Left ventricle myocardium inferior (tissue), 1 donor: Measurements from ENCODE around the gene ANKRD44. TPM values are rescaled to one million over a fixed set of nuclear protein-coding genes. Genes with fewer than 3 reads are reported as not detected.
"Not testable (repeated sequence)": the region's sequence is repeated elsewhere in the genome, so short reads cannot be mapped to it uniquely, and the experiment has no call there.

Experiments used
- DNase-seq: peaks from one replicate; pipeline ENCODE4 v3.0.0-alpha.2; 2020
- H3K27ac ChIP-seq: fragments of 200-600 bp; replicated peaks from 2 replicates; pipeline ENCODE4 v1.8.0; 2021
- H3K27me3 ChIP-seq: fragments of 200-600 bp; 2 replicates; pipeline ENCODE4 v1.8.0; 2021; ENCODE audit warnings: low read depth
- H3K36me3 ChIP-seq: fragments of 200-600 bp; 2 replicates; pipeline ENCODE4 v1.8.0; 2021
- H3K4me1 ChIP-seq: fragments of 200-600 bp; 2 replicates; pipeline ENCODE4 v1.8.0; 2021
- H3K4me3 ChIP-seq: fragments of 200-600 bp; 2 replicates; pipeline ENCODE4 v1.8.0; 2021; ENCODE audit warnings: mild to moderate bottlenecking, moderate library complexity
- H3K9me3 ChIP-seq: fragments of 200-600 bp; replicated peaks from 2 replicates; pipeline ENCODE4 v1.8.0; 2021
- intact Hi-C: fragments of 100-400 bp; cut with micrococcal nuclease; formaldehyde crosslinking; loops from one replicate; pipeline ENCODE4 v1.11.0; 2022
- total RNA-seq: library from RNA; stranded (reverse); fragmentation: NEBNext Ultra II Directional; extraction: Animal tissue kit (Norgen Biotek cat#: 25700); gene quantifications from one replicate; pipeline ENCODE4 v1.2.1, GENCODE V29; 2021
- TF ChIP-seq, protein P1 (sequence below): fragments of 200-600 bp; IDR thresholded peaks from 2 replicates; pipeline ENCODE4 v1.8.0; 2021; ENCODE audit warnings: antibody characterized with exemption, mild to moderate bottlenecking, borderline replicate concordance
- donor health status: DM: no; HTN: yes; CAD: no; lungs with severe emphysema.

The ANKRD44 gene
- total RNA-seq, 1 donor from 2014 or later, result 7.1 TPM

DNA sequence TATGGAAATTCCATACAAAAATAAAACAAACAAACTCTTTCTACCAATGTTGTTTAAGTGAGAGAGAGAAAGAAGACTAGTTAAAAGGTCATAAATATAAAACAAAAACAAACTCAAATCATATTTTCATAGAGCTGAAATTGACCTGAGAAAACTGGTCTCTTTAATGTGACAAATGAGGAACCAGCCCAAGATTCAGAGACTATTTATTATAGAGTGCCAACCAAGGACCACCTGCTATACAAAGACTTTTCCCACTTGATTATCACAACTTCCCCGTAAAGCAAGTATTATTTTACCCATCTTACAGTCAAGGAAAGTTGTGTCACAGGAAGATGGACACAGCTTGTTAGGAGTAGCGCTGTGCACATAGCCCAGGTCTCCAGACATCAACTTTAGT is 13.3 kb downstream of the ANKRD44 start:
- no peak overlapping the region for H3K4me3 ChIP-seq
- H3K27ac ChIP-seq, result no peak overlapping the region
- no peaks in the 10 kb centered on the region for H3K36me3 ChIP-seq
- H3K27me3 ChIP-seq, result no peaks in the 10 kb centered on the region
- intact Hi-C loops, result loop anchor here (5.0 kb wide), 1 partner anchor 105 kb away; no protein-coding TSS in a partner anchor
- H3K9me3 ChIP-seq, result no peaks in the 10 kb centered on the region
- TF ChIP-seq, protein P1, sequence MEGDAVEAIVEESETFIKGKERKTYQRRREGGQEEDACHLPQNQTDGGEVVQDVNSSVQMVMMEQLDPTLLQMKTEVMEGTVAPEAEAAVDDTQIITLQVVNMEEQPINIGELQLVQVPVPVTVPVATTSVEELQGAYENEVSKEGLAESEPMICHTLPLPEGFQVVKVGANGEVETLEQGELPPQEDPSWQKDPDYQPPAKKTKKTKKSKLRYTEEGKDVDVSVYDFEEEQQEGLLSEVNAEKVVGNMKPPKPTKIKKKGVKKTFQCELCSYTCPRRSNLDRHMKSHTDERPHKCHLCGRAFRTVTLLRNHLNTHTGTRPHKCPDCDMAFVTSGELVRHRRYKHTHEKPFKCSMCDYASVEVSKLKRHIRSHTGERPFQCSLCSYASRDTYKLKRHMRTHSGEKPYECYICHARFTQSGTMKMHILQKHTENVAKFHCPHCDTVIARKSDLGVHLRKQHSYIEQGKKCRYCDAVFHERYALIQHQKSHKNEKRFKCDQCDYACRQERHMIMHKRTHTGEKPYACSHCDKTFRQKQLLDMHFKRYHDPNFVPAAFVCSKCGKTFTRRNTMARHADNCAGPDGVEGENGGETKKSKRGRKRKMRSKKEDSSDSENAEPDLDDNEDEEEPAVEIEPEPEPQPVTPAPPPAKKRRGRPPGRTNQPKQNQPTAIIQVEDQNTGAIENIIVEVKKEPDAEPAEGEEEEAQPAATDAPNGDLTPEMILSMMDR, result no peak
- H3K4me1 ChIP-seq, result peaks cover 21% of the 10 kb centered on the region
- no peak for DNase-seq

DNA sequence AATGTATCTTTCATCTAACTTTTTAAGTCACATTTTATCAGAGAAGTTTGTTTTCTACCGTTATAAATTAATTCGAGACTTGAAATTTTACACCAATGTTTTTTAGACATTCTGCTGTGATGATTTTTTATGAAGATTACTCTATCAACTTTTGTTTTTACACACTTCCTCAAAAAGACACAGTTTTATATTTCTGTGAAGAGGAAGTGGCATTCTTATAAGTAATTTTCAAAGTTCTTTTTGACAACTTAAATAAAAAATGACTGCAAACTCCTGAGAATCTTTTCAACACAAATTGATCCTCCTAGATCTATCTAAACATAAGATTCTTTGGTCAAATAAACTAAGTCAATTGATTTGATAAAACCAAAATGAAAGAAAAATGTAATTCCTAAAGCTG is 13.7 kb downstream of the ANKRD44 start:
- H3K27me3 ChIP-seq, result no peaks in the 10 kb centered on the region
- H3K36me3 ChIP-seq, result no peaks in the 10 kb centered on the region
- no peak overlapping the region for H3K27ac ChIP-seq
- H3K4me1 ChIP-seq, result peaks cover 21% of the 10 kb centered on the region
- no peaks in the 10 kb centered on the region for H3K9me3 ChIP-seq
- no peak for DNase-seq
- no peak overlapping the region for H3K4me3 ChIP-seq
- intact Hi-C loops, result loop anchor here (5.0 kb wide), 1 partner anchor 105 kb away; no protein-coding TSS in a partner anchor
- TF ChIP-seq, protein P1, result no peak

DNA sequence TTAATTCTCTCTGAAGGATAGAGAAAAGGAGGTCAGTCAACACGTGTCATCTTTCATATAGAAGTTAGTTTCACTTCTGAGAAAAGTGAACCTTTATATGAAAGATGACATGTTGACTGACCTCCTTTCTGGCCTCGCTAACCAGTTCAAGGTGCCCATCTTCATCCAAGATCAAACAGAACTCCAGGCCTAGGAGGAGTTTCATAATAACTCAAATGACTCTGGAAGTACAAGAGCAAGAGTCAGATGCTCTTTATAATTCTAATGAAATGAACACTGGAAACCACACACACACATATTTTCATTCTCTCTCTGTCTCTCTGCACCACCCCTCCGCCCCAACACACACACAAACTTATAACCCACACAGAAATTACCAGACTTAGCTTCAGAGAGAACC is 16.3 kb downstream of the ANKRD44 start:
- Histone ChIP-seq H3K4me3 (peak overlapping the region; percentile 29), H3K27ac (peak overlapping the region; percentile 58), H3K9me3 (no peaks in the 10 kb centered on the region), H3K27me3 (no peaks in the 10 kb centered on the region), H3K36me3 (no peaks in the 10 kb centered on the region), H3K4me1 (peaks cover 21% of the 10 kb centered on the region)
- TF ChIP-seq, protein P1, result no peak
- DNase-seq, result no peak
- intact Hi-C loops, result no loop called here

DNA sequence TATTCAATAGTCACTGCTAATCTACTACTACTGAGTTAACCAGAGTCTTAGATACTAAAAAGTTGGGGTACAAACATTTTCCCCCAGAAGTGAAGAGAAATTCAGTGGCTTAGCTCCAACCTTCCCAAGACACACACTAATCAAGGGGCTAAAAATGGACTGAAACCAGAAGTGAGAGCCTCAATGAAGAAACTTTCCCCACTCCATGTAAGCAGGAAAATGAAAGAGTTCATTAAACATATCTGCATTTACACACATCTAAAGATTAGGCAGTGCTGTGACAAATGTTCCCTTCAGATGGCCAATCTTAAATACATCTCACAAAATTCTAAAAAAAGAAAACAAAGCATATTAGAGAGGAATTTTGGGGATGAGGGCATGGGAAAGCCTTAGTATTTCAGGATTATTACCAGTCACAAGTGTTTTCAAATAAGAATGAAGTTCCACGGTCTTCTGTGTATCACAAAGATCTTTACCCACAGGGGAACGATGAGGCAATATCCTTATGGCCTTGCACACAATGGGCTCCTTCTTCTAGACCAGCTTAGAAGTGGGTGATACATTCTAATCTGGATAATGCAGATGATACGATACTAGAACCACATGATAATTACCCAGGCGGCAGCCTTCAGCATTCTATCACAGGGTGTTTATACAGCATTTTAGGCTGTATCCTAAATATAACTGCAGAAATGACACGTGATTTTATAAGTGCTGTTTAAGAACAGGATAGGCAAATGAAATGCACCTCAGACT is 17.1 kb downstream of the ANKRD44 start:
- Histone ChIP-seq H3K36me3 (no peaks in the 10 kb centered on the region), H3K27me3 (no peaks in the 10 kb centered on the region), H3K4me3 (peak overlapping the region; percentile 29), H3K9me3 (no peaks in the 10 kb centered on the region), H3K4me1 (peaks cover 21% of the 10 kb centered on the region), H3K27ac (peak overlapping the region; percentile 58)
- intact Hi-C loops, result no loop called here
- TF ChIP-seq, protein P1, result no peak
- DNase-seq, result no peak

DNA sequence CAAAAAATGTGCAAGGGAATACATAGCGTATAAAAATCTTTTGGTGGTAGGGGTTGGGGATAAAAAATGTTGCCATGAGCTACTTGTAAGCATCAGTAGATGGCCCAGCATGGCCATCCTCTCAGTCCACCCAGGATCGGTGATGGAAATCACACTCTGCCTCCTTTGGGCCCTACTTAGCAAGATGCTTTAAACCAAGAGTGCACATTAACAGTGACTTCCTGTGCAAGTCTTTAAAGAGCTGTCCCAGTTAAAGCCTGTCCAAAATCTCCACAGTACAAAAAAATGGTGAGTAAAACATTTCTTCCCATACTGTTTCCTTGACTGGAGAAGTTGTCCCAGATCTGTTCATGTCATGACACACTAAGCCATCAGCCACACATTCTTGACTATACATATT is 18.0 kb downstream of the ANKRD44 start:
- Histone ChIP-seq H3K4me3 (no peak overlapping the region), H3K27ac (peak overlapping the region; percentile 58), H3K27me3 (no peaks in the 10 kb centered on the region), H3K4me1 (peaks cover 21% of the 10 kb centered on the region), H3K9me3 (no peaks in the 10 kb centered on the region), H3K36me3 (no peaks in the 10 kb centered on the region)
- TF ChIP-seq, protein P1, result no peak
- DNase-seq, result no peak
- intact Hi-C loops, result no loop called here

DNA sequence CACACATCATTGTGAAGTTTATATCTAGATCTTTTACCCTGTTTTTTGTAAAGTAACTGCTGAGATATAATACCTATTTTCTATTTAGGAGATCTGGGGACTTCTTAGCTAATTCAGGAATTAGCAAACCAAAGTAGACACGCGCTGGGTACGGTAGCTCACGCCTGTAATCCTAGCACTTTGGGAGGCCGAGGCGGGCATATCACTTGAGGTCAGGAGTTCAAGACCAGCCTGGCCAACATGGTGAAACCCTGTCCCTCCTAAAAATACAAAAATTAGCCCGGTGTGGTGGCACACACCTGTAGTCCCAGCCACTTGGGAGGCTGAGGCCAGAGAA is 23.0 kb downstream of the ANKRD44 start:
- H3K4me1 ChIP-seq, result peaks cover 13% of the 10 kb centered on the region
- H3K4me3 ChIP-seq, DNase-seq, intact Hi-C loops, H3K9me3 ChIP-seq, H3K36me3 ChIP-seq, H3K27me3 ChIP-seq: not testable (repeated sequence)
- peak overlapping the region; percentile 41 for H3K27ac ChIP-seq
